Measurements from ENCODE around the gene ARHGAP8. TPM values are rescaled to one million over a fixed set of nuclear protein-coding genes. Genes with fewer than 3 reads are reported as not detected.

The ARHGAP8 gene
- total and polyA plus RNA-seq, 10 donors, result 2.7 to 71.6 (median 19.7) TPM

DNA sequence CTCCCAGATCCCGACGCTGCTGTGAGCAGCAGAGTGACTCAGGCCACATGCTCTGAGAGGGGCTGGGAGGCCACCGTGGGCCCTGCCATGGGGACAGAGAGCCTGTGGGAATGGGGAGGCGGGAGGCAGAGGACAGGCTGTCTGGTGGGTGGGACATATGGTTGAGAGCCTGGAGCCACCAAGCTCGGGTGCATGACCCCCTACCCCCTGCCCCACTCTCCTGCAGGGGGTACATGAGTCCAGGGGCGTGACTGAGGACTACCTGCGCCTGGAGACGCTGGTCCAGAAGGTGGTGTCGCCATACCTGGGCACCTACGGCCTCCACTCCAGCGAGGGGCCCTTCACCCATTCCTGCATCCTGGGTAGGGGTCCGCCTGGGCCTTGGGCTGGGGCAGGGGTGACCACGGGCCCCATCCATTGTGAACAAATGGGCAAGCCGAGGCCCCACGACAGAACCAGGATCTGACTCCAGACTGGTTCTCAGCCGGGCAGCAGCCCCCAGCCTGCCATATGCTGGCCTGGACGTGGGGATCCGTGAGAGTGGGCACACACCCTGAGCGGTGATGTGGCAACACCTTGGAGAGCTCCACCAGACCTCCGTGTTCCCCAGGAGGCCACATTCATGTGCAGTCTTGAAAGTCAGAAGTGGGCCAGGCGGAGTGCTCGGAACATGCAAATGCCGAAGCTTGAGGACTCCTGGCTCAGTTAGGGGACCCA is 17.4 kb upstream of the ARHGAP8 start:
- no peaks in the 10 kb centered on the region for H3K27me3 ChIP-seq (replicated peaks in 1 of 7)
- H3K27ac ChIP-seq, result peak overlapping the region in 3 of 8 donors; percentile 2 to 30 (median 3)
- H3K9me3 ChIP-seq, result no peaks in the 10 kb centered on the region
- no peak for DNase-seq
- WGBS, 5 donors, result 79 to 87% (median 83%) methylated on average over 16 to 23 of the region's 23 CpGs
- intact Hi-C loops (cut with DNase I; ENCODE audit: low total_unique reads), result loop anchor here (2.0 kb wide), 1 partner anchor 38 kb away; no protein-coding TSS in a partner anchor
- TF ChIP-seq, protein P1, sequence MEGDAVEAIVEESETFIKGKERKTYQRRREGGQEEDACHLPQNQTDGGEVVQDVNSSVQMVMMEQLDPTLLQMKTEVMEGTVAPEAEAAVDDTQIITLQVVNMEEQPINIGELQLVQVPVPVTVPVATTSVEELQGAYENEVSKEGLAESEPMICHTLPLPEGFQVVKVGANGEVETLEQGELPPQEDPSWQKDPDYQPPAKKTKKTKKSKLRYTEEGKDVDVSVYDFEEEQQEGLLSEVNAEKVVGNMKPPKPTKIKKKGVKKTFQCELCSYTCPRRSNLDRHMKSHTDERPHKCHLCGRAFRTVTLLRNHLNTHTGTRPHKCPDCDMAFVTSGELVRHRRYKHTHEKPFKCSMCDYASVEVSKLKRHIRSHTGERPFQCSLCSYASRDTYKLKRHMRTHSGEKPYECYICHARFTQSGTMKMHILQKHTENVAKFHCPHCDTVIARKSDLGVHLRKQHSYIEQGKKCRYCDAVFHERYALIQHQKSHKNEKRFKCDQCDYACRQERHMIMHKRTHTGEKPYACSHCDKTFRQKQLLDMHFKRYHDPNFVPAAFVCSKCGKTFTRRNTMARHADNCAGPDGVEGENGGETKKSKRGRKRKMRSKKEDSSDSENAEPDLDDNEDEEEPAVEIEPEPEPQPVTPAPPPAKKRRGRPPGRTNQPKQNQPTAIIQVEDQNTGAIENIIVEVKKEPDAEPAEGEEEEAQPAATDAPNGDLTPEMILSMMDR (IDR thresholded peaks at IDR 0.05 in 8 of 11, conservative IDR thresholded peaks at IDR 0.05 in 3 of 11), result no peak
- TF ChIP-seq POLR2AphosphoS5 (IDR thresholded peaks at IDR 0.05) (no peak), POLR2A (IDR thresholded peaks at IDR 0.05) (no peak)
- peaks cover 0 to 52% (median 2%) of the 10 kb centered on the region in 6 donors for H3K36me3 ChIP-seq
- no peak overlapping the region for H3K4me3 ChIP-seq
- H3K4me1 ChIP-seq, result peaks cover 0 to 56% (median 28%) of the 10 kb centered on the region in 6 donors

DNA sequence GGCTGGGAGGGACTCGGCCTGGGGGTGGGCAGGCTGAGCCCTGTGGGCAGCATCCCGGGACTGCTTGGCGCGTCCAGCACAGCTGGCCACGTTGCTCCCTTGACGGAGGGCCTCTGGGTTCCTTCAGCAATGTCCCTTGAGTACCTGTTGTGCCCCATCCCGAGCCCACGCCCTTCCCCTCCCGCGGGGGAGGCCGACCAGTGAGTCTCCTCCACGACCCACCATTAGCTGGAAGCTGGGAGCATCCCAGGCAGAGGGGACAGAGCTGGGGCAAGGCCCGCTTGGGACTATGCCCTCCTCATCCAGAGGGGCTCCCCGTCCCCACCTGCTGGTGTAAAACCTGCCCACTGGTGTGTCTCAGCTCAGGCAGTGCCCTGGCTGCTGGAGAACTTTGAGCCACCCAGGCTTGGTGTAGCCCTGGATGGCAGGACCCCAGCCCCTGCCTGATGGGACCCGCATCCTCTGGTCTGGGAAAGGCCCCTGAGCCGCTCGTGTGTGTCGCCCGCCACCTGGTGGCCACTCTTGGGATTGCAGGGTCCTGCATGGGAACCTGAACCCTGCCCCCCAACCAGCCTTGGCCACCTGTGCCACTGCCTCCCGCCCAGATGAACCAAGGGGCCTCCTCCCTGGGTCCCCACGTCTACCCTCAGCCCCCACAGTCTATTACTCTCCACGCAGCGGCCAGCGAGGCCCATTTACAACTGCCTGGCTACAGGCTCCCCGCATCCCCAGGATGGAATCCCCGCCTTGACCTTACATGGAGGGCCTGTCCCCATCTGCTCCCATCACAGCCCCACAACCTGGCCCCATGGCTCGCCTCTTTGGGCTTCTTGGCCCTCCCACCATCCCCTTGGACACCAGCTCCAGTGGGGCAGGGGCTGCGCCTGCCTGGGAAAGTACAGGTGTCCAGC is 16.6 kb upstream of the ARHGAP8 start:
- Histone ChIP-seq H3K9me3 (no peaks in the 10 kb centered on the region), H3K36me3 (peaks cover 0 to 44% (median 2%) of the 10 kb centered on the region in 6 donors), H3K27me3 (replicated peaks in 1 of 7) (no peaks in the 10 kb centered on the region), H3K27ac (peak overlapping the region in 3 of 8 donors; percentile 2 to 30 (median 3)), H3K4me3 (no peak overlapping the region), H3K4me1 (peaks cover 0 to 48% (median 21%) of the 10 kb centered on the region in 6 donors)
- intact Hi-C loops (cut with DNase I; ENCODE audit: low total_unique reads), result loop anchor here (2.0 kb wide), 1 partner anchor 39 kb away; no protein-coding TSS in a partner anchor
- 43 to 67% (median 52%) methylated on average over 9 to 28 of the region's 28 CpGs for WGBS, 5 donors
- TF ChIP-seq, protein P1 (IDR thresholded peaks at IDR 0.05 in 8 of 11, conservative IDR thresholded peaks at IDR 0.05 in 3 of 11), result peak; percentile 94 to 99 (median 98)
- TF ChIP-seq POLR2A (IDR thresholded peaks at IDR 0.05) (no peak), POLR2AphosphoS5 (IDR thresholded peaks at IDR 0.05) (peak; percentile 44 to 77 (median 66))
- DNase-seq, result peak; percentile 94

DNA sequence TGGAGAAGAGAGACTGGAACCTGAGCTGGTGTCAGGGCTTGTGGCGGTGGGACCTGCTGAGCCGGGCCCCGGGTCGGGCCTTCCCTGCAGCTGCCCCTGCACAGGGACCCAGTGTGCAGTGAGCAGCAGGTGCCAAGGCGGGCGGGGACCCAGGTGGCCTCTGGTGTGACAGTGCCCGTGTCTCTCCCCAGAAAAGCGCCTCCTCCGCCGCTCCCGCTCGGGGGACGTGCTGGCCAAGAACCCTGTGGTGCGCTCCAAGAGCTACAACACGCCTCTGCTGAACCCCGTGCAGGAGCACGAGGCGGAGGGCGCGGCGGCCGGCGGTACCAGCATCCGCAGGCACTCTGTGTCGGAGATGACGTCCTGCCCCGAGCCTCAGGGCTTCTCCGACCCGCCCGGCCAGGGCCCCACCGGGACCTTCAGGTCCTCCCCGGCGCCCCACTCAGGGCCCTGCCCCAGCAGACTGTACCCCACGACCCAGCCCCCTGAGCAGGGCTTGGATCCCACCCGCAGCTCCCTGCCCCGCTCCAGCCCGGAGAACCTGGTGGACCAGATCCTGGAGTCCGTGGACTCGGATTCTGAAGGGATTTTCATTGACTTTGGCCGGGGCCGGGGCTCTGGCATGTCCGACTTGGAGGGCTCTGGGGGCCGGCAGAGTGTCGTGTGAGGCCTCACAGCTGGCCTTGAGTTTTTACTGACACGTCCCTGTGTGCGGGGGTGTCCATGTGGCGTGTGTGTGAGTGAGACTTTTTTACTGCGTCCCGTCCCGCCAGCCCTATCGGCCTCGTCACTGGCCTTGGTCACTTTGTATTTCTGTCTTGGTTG is 15.6 kb upstream of the ARHGAP8 start:
- TF ChIP-seq POLR2A (IDR thresholded peaks at IDR 0.05) (no peak), POLR2AphosphoS5 (IDR thresholded peaks at IDR 0.05) (peak in 1 of 3 donors; percentile 17)
- TF ChIP-seq, protein P1 (IDR thresholded peaks at IDR 0.05 in 8 of 11, conservative IDR thresholded peaks at IDR 0.05 in 3 of 11), result no peak

More for the DNA sequence above, 15.6 kb upstream of the ARHGAP8 start:
- Histone ChIP-seq H3K9me3 (no peaks in the 10 kb centered on the region), H3K36me3 (peaks cover 0 to 33% (median 2%) of the 10 kb centered on the region in 6 donors), H3K4me3 (no peak overlapping the region), H3K4me1 (peaks cover 0 to 38% (median 17%) of the 10 kb centered on the region in 6 donors), H3K27me3 (replicated peaks in 1 of 7) (no peaks in the 10 kb centered on the region), H3K27ac (no peak overlapping the region)
- WGBS, 5 donors, result 78 to 90% (median 82%) methylated on average over 20 to 52 of the region's 52 CpGs
- no peak for DNase-seq
- intact Hi-C loops (cut with DNase I; ENCODE audit: low total_unique reads), result no loop called here
